ENCODE results near the gene PIK3R2. TPM values are rescaled to one million over a fixed set of nuclear protein-coding genes. Genes with fewer than 3 reads are reported as not detected.
A peak's percentile ranks its signal among the peaks of the same experiment; 100 is the strongest.

Gene PIK3R2
- total RNA-seq, 1 donor from 2014 or later = 1.6 TPM

GRCh38 chr19:18173054-18173571 lies 20.1 kb downstream of the PIK3R2 start:
- no peak for DNase-seq (ENCODE audit: low read depth in 2 of 2)

GRCh38 chr19:18173572-18174288 lies 20.8 kb downstream of the PIK3R2 start, which contains the start of gene IFI30:
Gene IFI30 (plus strand): TSS chr19:18173813. CDS start chr19:18173842, 29 bp downstream.
- peak in 1 of 2 donors; percentile 42 for DNase-seq (ENCODE audit: low read depth in 2 of 2)

GRCh38 chr19:18174983-18175382 lies 22.0 kb downstream of the PIK3R2 start:
- DNase-seq (ENCODE audit: low read depth in 2 of 2) = no peak

GRCh38 chr19:18176367-18177310 lies 23.7 kb downstream of the PIK3R2 start:
- DNase-seq (ENCODE audit: low read depth in 2 of 2) = no peak

GRCh38 chr19:18179957-18180356 lies 27.0 kb downstream of the PIK3R2 start:
- DNase-seq (ENCODE audit: low read depth in 2 of 2) = no peak

- DNase-seq (ENCODE audit: low read depth in 2 of 2) = no peak
Measured at GRCh38 chr19:18183529-18183928, 30.6 kb downstream of the PIK3R2 start.

GRCh38 chr19:18185538-18185937 lies 32.6 kb downstream of the PIK3R2 start:
- DNase-seq (ENCODE audit: low read depth in 2 of 2) = no peak

- no peak for DNase-seq (ENCODE audit: low read depth in 2 of 2)
Measured at GRCh38 chr19:18190278-18190677, 37.3 kb downstream of the PIK3R2 start.

GRCh38 chr19:18191640-18192062 lies 38.7 kb downstream of the PIK3R2 start:
- no peak for DNase-seq (ENCODE audit: low read depth in 2 of 2)

GRCh38 chr19:18192673-18193387 lies 39.9 kb downstream of the PIK3R2 start, which contains the start of gene MPV17L2:
Gene MPV17L2 (plus strand): TSS chr19:18193218. CDS start chr19:18193282, 64 bp downstream.
- DNase-seq (ENCODE audit: low read depth in 2 of 2) = peak; percentile 100

- peak in 1 of 2 donors; percentile 14 for DNase-seq (ENCODE audit: low read depth in 2 of 2)
Measured at GRCh38 chr19:18193388-18194180, 40.6 kb downstream of the PIK3R2 start.

GRCh38 chr19:18194181-18194530 lies 41.2 kb downstream of the PIK3R2 start:
- DNase-seq (ENCODE audit: low read depth in 2 of 2) = no peak

GRCh38 chr19:18194554-18195238 lies 41.7 kb downstream of the PIK3R2 start:
- DNase-seq (ENCODE audit: low read depth in 2 of 2) = peak; percentile 33 to 52

GRCh38 chr19:18196511-18196845 lies 43.5 kb downstream of the PIK3R2 start:
- no peak for DNase-seq (ENCODE audit: low read depth in 2 of 2)

- no peak for DNase-seq (ENCODE audit: low read depth in 2 of 2)
Measured at GRCh38 chr19:18197306-18197705, 44.3 kb downstream of the PIK3R2 start.

GRCh38 chr19:18197941-18198340 lies 45.0 kb downstream of the PIK3R2 start:
- no peak for DNase-seq (ENCODE audit: low read depth in 2 of 2)

- DNase-seq (ENCODE audit: low read depth in 2 of 2) = no peak
Measured at GRCh38 chr19:18198374-18198773, 45.4 kb downstream of the PIK3R2 start.

GRCh38 chr19:18202397-18202777 lies 49.4 kb downstream of the PIK3R2 start:
- DNase-seq (ENCODE audit: low read depth in 2 of 2) = no peak

GRCh38 chr19:18202778-18203407 lies 49.9 kb downstream of the PIK3R2 start:
- peak in 1 of 2 donors; percentile 40 for DNase-seq (ENCODE audit: low read depth in 2 of 2)

GRCh38 chr19:18203408-18203862 lies 50.5 kb downstream of the PIK3R2 start:
- peak in 1 of 2 donors; percentile 29 for DNase-seq (ENCODE audit: low read depth in 2 of 2)

Data from lung microvascular endothelial cell (primary cell).